ENCODE results near the gene SCP2.

The SCP2 gene

DNA sequence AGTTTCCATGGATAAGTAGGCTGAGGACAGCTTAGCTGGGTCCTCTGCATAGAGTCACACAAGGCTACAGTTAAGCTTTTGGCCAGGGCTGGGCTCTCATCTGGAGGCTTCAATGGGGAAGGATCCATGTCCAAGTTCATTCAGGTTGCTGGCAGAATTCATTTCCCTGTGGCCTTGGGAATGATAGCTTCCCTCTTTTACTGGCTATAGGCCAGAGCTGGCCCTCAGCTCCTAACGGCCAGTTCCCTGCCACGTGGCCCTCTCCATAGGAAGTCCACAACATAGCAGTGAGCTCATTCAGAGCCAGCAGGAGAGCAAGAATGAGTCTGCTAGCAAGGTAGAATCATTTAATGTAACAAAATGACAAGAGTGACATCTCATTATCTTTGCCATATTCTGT is 119.9 kb downstream of the SCP2 start:
- peaks cover 5% of the 10 kb centered on the region; the same call in 1 of the 2 replicates for H3K36me3 ChIP-seq (ENCODE audit: low read depth)
- no peak for DNase-seq (ENCODE audit: low spot score)
- no peaks in the 10 kb centered on the region for H3K9me3 ChIP-seq (ENCODE audit: severe bottlenecking)
- TF ChIP-seq, protein P1, sequence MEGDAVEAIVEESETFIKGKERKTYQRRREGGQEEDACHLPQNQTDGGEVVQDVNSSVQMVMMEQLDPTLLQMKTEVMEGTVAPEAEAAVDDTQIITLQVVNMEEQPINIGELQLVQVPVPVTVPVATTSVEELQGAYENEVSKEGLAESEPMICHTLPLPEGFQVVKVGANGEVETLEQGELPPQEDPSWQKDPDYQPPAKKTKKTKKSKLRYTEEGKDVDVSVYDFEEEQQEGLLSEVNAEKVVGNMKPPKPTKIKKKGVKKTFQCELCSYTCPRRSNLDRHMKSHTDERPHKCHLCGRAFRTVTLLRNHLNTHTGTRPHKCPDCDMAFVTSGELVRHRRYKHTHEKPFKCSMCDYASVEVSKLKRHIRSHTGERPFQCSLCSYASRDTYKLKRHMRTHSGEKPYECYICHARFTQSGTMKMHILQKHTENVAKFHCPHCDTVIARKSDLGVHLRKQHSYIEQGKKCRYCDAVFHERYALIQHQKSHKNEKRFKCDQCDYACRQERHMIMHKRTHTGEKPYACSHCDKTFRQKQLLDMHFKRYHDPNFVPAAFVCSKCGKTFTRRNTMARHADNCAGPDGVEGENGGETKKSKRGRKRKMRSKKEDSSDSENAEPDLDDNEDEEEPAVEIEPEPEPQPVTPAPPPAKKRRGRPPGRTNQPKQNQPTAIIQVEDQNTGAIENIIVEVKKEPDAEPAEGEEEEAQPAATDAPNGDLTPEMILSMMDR (IDR thresholded peaks at IDR 0.05; ENCODE audit: poor library complexity, severe bottlenecking) = no peak
- no peak overlapping the region for H3K27ac ChIP-seq (ENCODE audit: poor library complexity, severe bottlenecking)
- H3K4me1 ChIP-seq (ENCODE audit: insufficient read depth, poor library complexity, severe bottlenecking) = peaks cover 6% of the 10 kb centered on the region
- no peak for ATAC-seq (ENCODE audit: low read depth)
- H3K4me3 ChIP-seq (ENCODE audit: severe bottlenecking) = no peak overlapping the region
- H3K27me3 ChIP-seq (ENCODE audit: insufficient read depth, poor library complexity, severe bottlenecking) = no peaks in the 10 kb centered on the region

DNA sequence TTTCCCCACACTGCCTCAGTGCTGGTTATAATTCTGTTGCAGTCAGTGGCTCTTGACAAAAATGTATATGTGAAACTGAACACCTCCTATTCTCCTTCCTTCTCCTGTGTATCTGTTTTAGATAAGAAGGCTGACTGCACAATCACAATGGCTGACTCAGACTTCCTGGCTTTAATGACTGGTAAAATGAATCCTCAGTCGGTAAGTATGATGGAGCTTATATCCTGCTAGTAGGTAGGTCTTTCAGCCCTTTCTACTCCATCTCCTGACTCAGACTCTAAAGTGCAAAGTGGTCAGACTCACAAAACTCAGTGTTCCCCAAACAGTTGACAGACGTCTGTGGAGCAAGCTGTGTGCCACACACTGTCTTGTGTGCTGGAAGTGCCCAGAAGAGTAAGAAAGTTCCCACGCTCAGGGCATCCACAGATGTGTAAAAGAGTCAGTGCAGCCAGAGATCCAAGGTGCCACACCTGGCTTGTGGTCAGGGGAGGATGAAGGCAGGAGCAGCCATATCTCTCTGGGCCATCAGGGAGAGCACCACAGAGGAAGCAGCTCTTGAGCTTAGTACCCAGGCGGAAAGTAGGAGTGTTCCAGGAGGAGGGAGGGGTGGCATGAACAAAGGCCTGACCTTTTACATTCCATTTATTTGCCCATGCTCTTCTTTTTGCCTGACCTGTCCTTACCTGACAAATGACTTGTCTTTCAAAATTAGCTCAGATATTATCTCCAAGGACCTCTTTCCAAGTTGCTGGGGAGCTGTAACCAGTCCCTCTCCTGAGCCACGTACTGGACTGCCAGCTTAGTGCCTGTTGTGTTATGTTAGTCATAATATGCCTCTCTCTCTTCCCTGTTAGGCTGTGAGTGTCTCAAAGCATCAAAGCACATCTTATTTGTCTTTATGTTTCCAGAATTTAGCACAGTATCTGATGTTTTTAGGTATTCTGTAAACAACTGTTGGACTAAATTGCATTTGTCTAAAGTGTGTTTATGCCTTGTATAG is 121.0 kb downstream of the SCP2 start:
- H3K4me3 ChIP-seq (ENCODE audit: severe bottlenecking) = no peak overlapping the region
- no peaks in the 10 kb centered on the region for H3K27me3 ChIP-seq (ENCODE audit: insufficient read depth, poor library complexity, severe bottlenecking)
- peaks cover 5% of the 10 kb centered on the region; the same call in 1 of the 2 replicates for H3K36me3 ChIP-seq (ENCODE audit: low read depth)
- TF ChIP-seq, protein P1 (IDR thresholded peaks at IDR 0.05; ENCODE audit: poor library complexity, severe bottlenecking) = no peak
- no peaks in the 10 kb centered on the region for H3K9me3 ChIP-seq (ENCODE audit: severe bottlenecking)
- no peak overlapping the region for H3K27ac ChIP-seq (ENCODE audit: poor library complexity, severe bottlenecking)
- H3K4me1 ChIP-seq (ENCODE audit: insufficient read depth, poor library complexity, severe bottlenecking) = peaks cover 6% of the 10 kb centered on the region
- peak; percentile 66 for ATAC-seq (ENCODE audit: low read depth)
- DNase-seq (ENCODE audit: low spot score) = no peak

DNA sequence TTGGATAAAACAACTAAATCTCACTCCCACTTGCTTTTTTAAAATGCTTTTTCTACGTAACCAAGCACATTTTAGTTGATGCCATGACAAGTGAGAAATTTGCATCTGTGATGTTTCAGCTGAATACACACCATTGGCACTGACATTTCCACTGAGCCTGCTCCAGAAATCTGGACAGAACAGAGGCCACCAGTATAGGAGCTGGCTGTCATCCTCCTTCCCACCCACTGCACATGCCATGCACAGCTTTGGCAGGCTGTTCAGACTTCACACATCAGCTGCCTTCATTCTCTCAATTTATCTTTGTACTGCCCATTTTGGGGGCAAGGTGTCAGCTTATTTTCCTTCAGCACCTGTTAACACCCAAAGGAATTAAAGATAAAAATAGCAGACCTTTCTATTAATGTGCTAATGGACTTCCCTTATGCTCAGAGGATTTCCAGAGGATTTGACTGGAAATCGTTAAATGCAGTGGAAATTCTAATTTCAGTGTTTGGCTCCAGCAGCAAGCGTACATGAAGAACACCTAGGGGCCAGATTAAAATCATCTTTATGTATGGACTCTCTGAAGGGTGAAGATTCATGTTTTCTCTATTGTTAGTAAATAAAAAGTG is 122.0 kb downstream of the SCP2 start:
- no peak for DNase-seq (ENCODE audit: low spot score)
- no peak for ATAC-seq (ENCODE audit: low read depth)
- H3K4me3 ChIP-seq (ENCODE audit: severe bottlenecking) = no peak overlapping the region
- no peaks in the 10 kb centered on the region for H3K9me3 ChIP-seq (ENCODE audit: severe bottlenecking)
- no peak overlapping the region for H3K27ac ChIP-seq (ENCODE audit: poor library complexity, severe bottlenecking)
- TF ChIP-seq, protein P1 (IDR thresholded peaks at IDR 0.05; ENCODE audit: poor library complexity, severe bottlenecking) = no peak
- H3K4me1 ChIP-seq (ENCODE audit: insufficient read depth, poor library complexity, severe bottlenecking) = peaks cover 6% of the 10 kb centered on the region
- H3K27me3 ChIP-seq (ENCODE audit: insufficient read depth, poor library complexity, severe bottlenecking) = no peaks in the 10 kb centered on the region
- peaks cover 5% of the 10 kb centered on the region; the same call in 1 of the 2 replicates for H3K36me3 ChIP-seq (ENCODE audit: low read depth)

DNA sequence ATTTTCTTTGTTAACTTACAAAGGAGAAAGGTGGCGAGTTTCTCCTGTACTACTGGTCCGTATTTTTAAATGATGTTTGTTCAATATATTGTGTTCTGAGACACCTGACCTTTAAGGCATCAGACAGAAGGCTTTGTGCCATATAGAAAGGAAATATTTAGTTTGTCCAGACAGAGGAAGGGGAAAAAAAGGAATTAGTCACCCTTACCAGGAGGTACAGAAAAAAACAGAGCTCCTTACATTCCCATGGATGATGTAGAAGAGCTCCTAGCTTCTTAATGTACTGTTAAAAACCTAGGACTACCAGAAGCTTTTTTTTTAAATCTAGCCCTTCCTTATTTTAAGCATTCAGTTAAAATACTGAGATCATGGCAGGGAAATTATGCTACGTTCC is 122.5 kb downstream of the SCP2 start:
- TF ChIP-seq, protein P1 (IDR thresholded peaks at IDR 0.05; ENCODE audit: poor library complexity, severe bottlenecking) = no peak
- Histone ChIP-seq H3K9me3 (ENCODE audit: severe bottlenecking) (no peaks in the 10 kb centered on the region), H3K27ac (ENCODE audit: poor library complexity, severe bottlenecking) (no peak overlapping the region), H3K27me3 (ENCODE audit: insufficient read depth, poor library complexity, severe bottlenecking) (no peaks in the 10 kb centered on the region), H3K36me3 (ENCODE audit: low read depth) (peaks cover 5% of the 10 kb centered on the region; the same call in 1 of the 2 replicates), H3K4me1 (ENCODE audit: insufficient read depth, poor library complexity, severe bottlenecking) (peaks cover 6% of the 10 kb centered on the region), H3K4me3 (ENCODE audit: severe bottlenecking) (no peak overlapping the region)
- ATAC-seq (ENCODE audit: low read depth) (no peak), DNase-seq (ENCODE audit: low spot score) (no peak)

Measured in RWPE2 (cell line).